HepG2 (cell line): ENCODE measurements around the gene ENG. TPM values are rescaled to one million over a fixed set of nuclear protein-coding genes. Genes with fewer than 3 reads are reported as not detected.

Source experiments
- E2F5 ChIP-seq: sonication (generic); formaldehyde crosslinking; conservative IDR thresholded peaks from 2 replicates; pipeline ENCODE4 v1.4.0; 2020; ENCODE audit warnings: missing genetic modification reagents
- ELF3 ChIP-seq: IDR thresholded peaks from 2 replicates; pipeline ENCODE4 v1.6.1; 2016; ENCODE audit warnings: missing genetic modification reagents, missing compliant biosample characterization
- ERF ChIP-seq: IDR thresholded peaks from 2 replicates; pipeline ENCODE4 v1.6.1; 2018; ENCODE audit warnings: missing biosample characterization, missing genetic modification reagents
- GATAD2A ChIP-seq: IDR thresholded peaks from 2 replicates; pipeline ENCODE4 v1.6.1; 2016
- GLI4 ChIP-seq: sonication (generic); formaldehyde crosslinking; IDR thresholded peaks from 2 replicates; pipeline ENCODE4 v1.5.1; 2020; ENCODE audit warnings: missing genetic modification reagents, mild to moderate bottlenecking, moderate library complexity, borderline replicate concordance
- HDAC1 ChIP-seq: sonication (generic); formaldehyde crosslinking; IDR thresholded peaks from 2 replicates; pipeline ENCODE4 v1.5.1; 2020; ENCODE audit warnings: mild to moderate bottlenecking, missing genetic modification reagents
- KDM5B ChIP-seq: sonication (generic); formaldehyde crosslinking; IDR thresholded peaks from 2 replicates; pipeline ENCODE4 v1.4.0; 2020; ENCODE audit warnings: missing genetic modification reagents, mild to moderate bottlenecking, borderline replicate concordance
- MED8 ChIP-seq: sonication (generic); formaldehyde crosslinking; IDR thresholded peaks from 2 replicates; pipeline ENCODE4 v1.8.1; 2023; ENCODE audit warnings: mild to moderate bottlenecking, missing genetic modification reagents; ENCODE audit not compliant: insufficient replicate concordance
- NFATC3 ChIP-seq: sonication (generic); formaldehyde crosslinking; IDR thresholded peaks from 2 replicates; pipeline ENCODE4 v1.5.1; 2020; ENCODE audit warnings: mild to moderate bottlenecking, missing genetic modification reagents
- NFYC ChIP-seq: IDR thresholded peaks from 2 replicates; pipeline ENCODE4 v1.6.1; 2016; ENCODE audit warnings: missing genetic modification reagents, missing compliant biosample characterization
- ONECUT2 ChIP-seq: sonication (generic); formaldehyde crosslinking; IDR thresholded peaks from 2 replicates; pipeline ENCODE4 v1.4.0; 2020; ENCODE audit warnings: missing genetic modification reagents
- PHF20 ChIP-seq: sonication (generic); formaldehyde crosslinking; IDR thresholded peaks from 2 replicates; pipeline ENCODE4 v1.5.0; 2020; ENCODE audit warnings: mild to moderate bottlenecking, missing genetic modification reagents
- PLSCR1 ChIP-seq: sonication (generic); formaldehyde crosslinking; IDR thresholded peaks from 2 replicates; pipeline ENCODE4 v1.5.0; 2020; ENCODE audit warnings: missing genetic modification reagents, mild to moderate bottlenecking, borderline replicate concordance
- SNAI1 ChIP-seq: sonication (generic); formaldehyde crosslinking; IDR thresholded peaks from 2 replicates; pipeline ENCODE4 v1.5.0; 2020; ENCODE audit warnings: mild to moderate bottlenecking, missing genetic modification reagents, borderline replicate concordance
- TGIF2 ChIP-seq: IDR thresholded peaks from 2 replicates; pipeline ENCODE4 v1.6.1; 2016; ENCODE audit warnings: control low read depth, missing compliant biosample characterization
- TOPORS ChIP-seq: sonication (generic); formaldehyde crosslinking; IDR thresholded peaks from 2 replicates; pipeline ENCODE4 v1.8.0; 2023; ENCODE audit warnings: mild to moderate bottlenecking, missing genetic modification reagents
- U2AF1 ChIP-seq: fragments of 200-400 bp; formaldehyde crosslinking; optimal IDR thresholded peaks from 2 replicates; pipeline ENCODE3; 2017; ENCODE audit warnings: mild to moderate bottlenecking, low read depth, low read length
- ZBTB7B ChIP-seq: sonication (generic); formaldehyde crosslinking; IDR thresholded peaks from 2 replicates; pipeline ENCODE4 v1.4.0; 2020; ENCODE audit warnings: missing genetic modification reagents
- ZFP36L1 ChIP-seq: sonication (generic); formaldehyde crosslinking; IDR thresholded peaks from 2 replicates; pipeline ENCODE4 v1.8.0; 2022; ENCODE audit warnings: mild to moderate bottlenecking, missing genetic modification reagents, moderate library complexity
- ZNF124 ChIP-seq: sonication (generic); formaldehyde crosslinking; IDR thresholded peaks from 2 replicates; pipeline ENCODE4 v1.4.0; 2020; ENCODE audit warnings: missing genetic modification reagents
- ZNF30 ChIP-seq: sonication (generic); formaldehyde crosslinking; IDR thresholded peaks from 2 replicates; pipeline ENCODE4 v1.5.0; 2020; ENCODE audit warnings: mild to moderate bottlenecking, missing genetic modification reagents
- ZNF451 ChIP-seq: sonication (generic); formaldehyde crosslinking; IDR thresholded peaks from 2 replicates; pipeline ENCODE4 v1.5.0; 2020; ENCODE audit warnings: mild to moderate bottlenecking, missing genetic modification reagents
- ZNF709 ChIP-seq: sonication (generic); formaldehyde crosslinking; IDR thresholded peaks from 2 replicates; pipeline ENCODE4 v1.5.0; 2020; ENCODE audit warnings: mild to moderate bottlenecking, missing genetic modification reagents
- polyA plus RNA-seq, 8 experiments: library from polyadenylated mRNA; depleted of rRNA in 3 of 8; stranded (reverse) in 7 of 8; unstranded in 1 of 8; fragments of >200 nt; fragmentation: Illumina TruSeq in 4 of 8; extraction: Trizol in 4 of 8; gene quantifications; 2 replicates each; pipeline versions ENCODE4 v1.2.1 to v1.2.3, GENCODE V29; 2011 to 2016; ENCODE audit warnings: low read depth in 4 of 8, missing spikeins in 1 of 8, mixed read lengths in 1 of 8; ENCODE audit not compliant: insufficient read depth in 1 of 8
- total RNA-seq, 5 experiments: library from RNA; depleted of rRNA; stranded (reverse); fragments of >200 nt; fragmentation: Illumina TruSeq; extraction: Trizol; gene quantifications; 2 replicates each; pipeline ENCODE4 v1.2.3, GENCODE V29; 2016; ENCODE audit warnings: low read depth in 1 of 5

ENG gene
- total and polyA plus RNA-seq, 2 of the 13 experiments (the other 11 are each of a cell fraction or from before 2014, with no cell fraction given) = 0.02 to 1.1 TPM

GRCh38 chr9:127825319-127826051 is 29.0 kb downstream of the ENG start (continued):
- TF ChIP-seq ZBTB7B (CRISPR knock-in tag) (peak; percentile 76), ZFP36L1 (CRISPR knock-in tag) (no peak), PLSCR1 (no peak), NFYC (no peak), E2F5 (no peak), GATAD2A (CRISPR knock-in tag) (peak; percentile 55; the same call in 1 of the 2 replicates), ZNF451 (peak; percentile 72), TGIF2 (CRISPR knock-in tag) (0 out of 2 replicates have a peak, but pooled peaks have one; percentile 45), KDM5B (CRISPR knock-in tag) (no peak), ZNF30 (CRISPR knock-in tag) (no peak), SNAI1 (CRISPR knock-in tag) (no peak), GLI4 (CRISPR knock-in tag) (no peak), ELF3 (CRISPR knock-in tag) (peak; percentile 51; the same call in 1 of the 2 replicates), ZNF709 (CRISPR knock-in tag) (no peak), MED8 (CRISPR knock-in tag) (no peak), NFATC3 (no peak), ERF (CRISPR knock-in tag) (no peak; the same call in 1 of the 2 replicates), ONECUT2 (CRISPR knock-in tag) (no peak), TOPORS (no peak), PHF20 (CRISPR knock-in tag) (no peak), HDAC1 (0 out of 2 replicates have a peak, but pooled peaks have one; percentile 52), ZNF124 (CRISPR knock-in tag) (0 out of 2 replicates have a peak, but pooled peaks have one; percentile 70), U2AF1 (no peak)
